ENCODE data around the gene NPY. TPM values are rescaled to one million over a fixed set of nuclear protein-coding genes. Genes with fewer than 3 reads are reported as not detected.

Gene NPY
- total RNA-seq, 1 donor from 2014 or later, result not detected

- Mint-ChIP-seq H3K4me3 (ENCODE audit: unreplicated experiment) (peak overlapping the region; percentile 43), H3K4me1 (ENCODE audit: low read depth, unreplicated experiment) (peaks cover 9% of the 10 kb centered on the region), H3K9me3 (ENCODE audit: unreplicated experiment) (no peaks in the 10 kb centered on the region), H3K36me3 (ENCODE audit: unreplicated experiment) (no peaks in the 10 kb centered on the region), H3K27me3 (ENCODE audit: unreplicated experiment) (no peaks in the 10 kb centered on the region), H3K27ac (ENCODE audit: unreplicated experiment) (peak overlapping the region; percentile 69)
- DNase-seq, result no peak
- TF ChIP-seq CTCF (IDR thresholded peaks at IDR 0.05; ENCODE audit: partially characterized antibody, unreplicated experiment), result no peak
Measured at GRCh38 chr7:24298696-24299095, 14.7 kb downstream of the NPY start.

GRCh38 chr7:24299192-24299591 is 15.2 kb downstream of the NPY start:
- H3K27ac Mint-ChIP-seq (ENCODE audit: unreplicated experiment), result peak overlapping the region; percentile 69
- H3K4me1 Mint-ChIP-seq (ENCODE audit: low read depth, unreplicated experiment), result peaks cover 13% of the 10 kb centered on the region

GRCh38 chr7:24301703-24302102 is 17.7 kb downstream of the NPY start:
- no peak for DNase-seq
- TF ChIP-seq CTCF (IDR thresholded peaks at IDR 0.05; ENCODE audit: partially characterized antibody, unreplicated experiment), result no peak
- no peak overlapping the region for H3K27ac Mint-ChIP-seq (ENCODE audit: unreplicated experiment)
- no peaks in the 10 kb centered on the region for H3K9me3 Mint-ChIP-seq (ENCODE audit: unreplicated experiment)
- peaks cover 19% of the 10 kb centered on the region for H3K4me1 Mint-ChIP-seq (ENCODE audit: low read depth, unreplicated experiment)
- H3K36me3 Mint-ChIP-seq (ENCODE audit: unreplicated experiment), result no peaks in the 10 kb centered on the region
- H3K27me3 Mint-ChIP-seq (ENCODE audit: unreplicated experiment), result no peaks in the 10 kb centered on the region
- H3K4me3 Mint-ChIP-seq (ENCODE audit: unreplicated experiment), result no peak overlapping the region

More at GRCh38 chr7:24299192-24299591, 15.2 kb downstream of the NPY start:
- DNase-seq, result no peak
- H3K27me3 Mint-ChIP-seq (ENCODE audit: unreplicated experiment), result no peaks in the 10 kb centered on the region
- no peaks in the 10 kb centered on the region for H3K36me3 Mint-ChIP-seq (ENCODE audit: unreplicated experiment)
- H3K9me3 Mint-ChIP-seq (ENCODE audit: unreplicated experiment), result no peaks in the 10 kb centered on the region
- H3K4me3 Mint-ChIP-seq (ENCODE audit: unreplicated experiment), result peak overlapping the region; percentile 12
- no peak for TF ChIP-seq CTCF (IDR thresholded peaks at IDR 0.05; ENCODE audit: partially characterized antibody, unreplicated experiment)

GRCh38 chr7:24304494-24305095 is 20.6 kb downstream of the NPY start:
- Mint-ChIP-seq H3K9me3 (ENCODE audit: unreplicated experiment) (no peaks in the 10 kb centered on the region), H3K4me1 (ENCODE audit: low read depth, unreplicated experiment) (peaks cover 10% of the 10 kb centered on the region)

More at GRCh38 chr7:24304494-24305095, 20.6 kb downstream of the NPY start:
- no peak for TF ChIP-seq CTCF (IDR thresholded peaks at IDR 0.05; ENCODE audit: partially characterized antibody, unreplicated experiment)
- H3K27ac Mint-ChIP-seq (ENCODE audit: unreplicated experiment), result peak overlapping the region; percentile 45
- no peak overlapping the region for H3K4me3 Mint-ChIP-seq (ENCODE audit: unreplicated experiment)
- peaks cover 4% of the 10 kb centered on the region for H3K27me3 Mint-ChIP-seq (ENCODE audit: unreplicated experiment)
- DNase-seq, result peak; percentile 58
- no peaks in the 10 kb centered on the region for H3K36me3 Mint-ChIP-seq (ENCODE audit: unreplicated experiment)

All from glutamatergic neuron (in vitro differentiated cells).